ENCODE data around the gene TNIP2.

TNIP2 gene

GRCh38 chr4:2798399-2799223 is 42.5 kb upstream of the TNIP2 start (continued):
- TF ChIP-seq GLIS2 (tag by site-specific recombination; IDR thresholded peaks at IDR 0.05) (0 out of 2 replicates have a peak, but pooled peaks have one; percentile 12), EGR2 (tag by site-specific recombination; IDR thresholded peaks at IDR 0.05; ENCODE audit: low read depth) (peak; percentile 20; the same call in 1 of the 2 replicates), KLF8 (tag by site-specific recombination; IDR thresholded peaks at IDR 0.05) (peak; percentile 13; the same call in 1 of the 2 replicates), ZNF510 (tag by site-specific recombination; IDR thresholded peaks at IDR 0.05; ENCODE audit: insufficient replicate concordance) (no peak)

- Histone ChIP-seq H3K4me3 (ENCODE audit: low read depth, low read length) (no peak overlapping the region), H3K9me3 (ENCODE audit: control insufficient read depth, insufficient read depth, low read depth, low read length) (no peaks in the 10 kb centered on the region), H3K27ac (ENCODE audit: extremely low read depth, low read depth, low read length) (no peak overlapping the region), H3K4me1 (ENCODE audit: control insufficient read depth, insufficient read depth, low read length) (no peaks in the 10 kb centered on the region), H3K36me3 (ENCODE audit: control insufficient read depth in 2 of 2, insufficient read depth in 1 of 2, low read length in 2 of 2) (no peaks in the 10 kb centered on the region)
- TF ChIP-seq ZFP41 (tag by site-specific recombination; IDR thresholded peaks at IDR 0.05; ENCODE audit: borderline replicate concordance) (no peak), ZNF600 (tag by site-specific recombination; IDR thresholded peaks at IDR 0.05) (0 out of 2 replicates have a peak, but pooled peaks have one; percentile 13)
- POLR2A ChIA-PET = no interaction called here
- CTCF ChIA-PET = no interaction called here
Measured at GRCh38 chr4:2797545-2798305, 41.6 kb upstream of the TNIP2 start.

- no peak overlapping the region for H3K27ac ChIP-seq (ENCODE audit: extremely low read depth, low read depth, low read length)
Measured at GRCh38 chr4:2796849-2797544, 40.9 kb upstream of the TNIP2 start.

GRCh38 chr4:2795893-2796848 is 40.0 kb upstream of the TNIP2 start:
- H3K4me1 ChIP-seq (ENCODE audit: control insufficient read depth, insufficient read depth, low read length) = no peaks in the 10 kb centered on the region
- POLR2A ChIA-PET = no interaction called here

More at GRCh38 chr4:2796849-2797544, 40.9 kb upstream of the TNIP2 start:
- POLR2A ChIA-PET = no interaction called here
- H3K36me3 ChIP-seq (ENCODE audit: control insufficient read depth in 2 of 2, insufficient read depth in 1 of 2, low read length in 2 of 2) = no peaks in the 10 kb centered on the region
- no peaks in the 10 kb centered on the region for H3K9me3 ChIP-seq (ENCODE audit: control insufficient read depth, insufficient read depth, low read depth, low read length)
- CTCF ChIA-PET = no interaction called here
- TF ChIP-seq ZBTB8A (tag by site-specific recombination; IDR thresholded peaks at IDR 0.05) = peak; percentile 16; the same call in 1 of the 2 replicates
- no peak for TF ChIP-seq ZNF169 (tag by site-specific recombination; IDR thresholded peaks at IDR 0.05)
- no peaks in the 10 kb centered on the region for H3K4me1 ChIP-seq (ENCODE audit: control insufficient read depth, insufficient read depth, low read length)
- H3K4me3 ChIP-seq (ENCODE audit: low read depth, low read length) = no peak overlapping the region

GRCh38 chr4:2795300-2795892 is 39.3 kb upstream of the TNIP2 start:
- POLR2A ChIA-PET = no interaction called here
- no peak overlapping the region for H3K27ac ChIP-seq (ENCODE audit: extremely low read depth, low read depth, low read length)
- TF ChIP-seq ZFP37 (tag by site-specific recombination; IDR thresholded peaks at IDR 0.05) (no peak), ZNF221 (tag by site-specific recombination; IDR thresholded peaks at IDR 0.05; ENCODE audit: borderline replicate concordance) (no peak), ZNF530 (tag by site-specific recombination; IDR thresholded peaks at IDR 0.05; ENCODE audit: low read depth) (no peak), ZNF174 (tag by site-specific recombination; IDR thresholded peaks at IDR 0.05) (no peak), PATZ1 (tag by site-specific recombination; IDR thresholded peaks at IDR 0.05) (no peak), KLF16 (tag by site-specific recombination; IDR thresholded peaks at IDR 0.05) (no peak), ZBTB10 (tag by site-specific recombination; IDR thresholded peaks at IDR 0.05) (no peak)

More at GRCh38 chr4:2795893-2796848, 40.0 kb upstream of the TNIP2 start:
- H3K36me3 ChIP-seq (ENCODE audit: control insufficient read depth in 2 of 2, insufficient read depth in 1 of 2, low read length in 2 of 2) = no peaks in the 10 kb centered on the region
- no peak overlapping the region for H3K4me3 ChIP-seq (ENCODE audit: low read depth, low read length)
- H3K9me3 ChIP-seq (ENCODE audit: control insufficient read depth, insufficient read depth, low read depth, low read length) = no peaks in the 10 kb centered on the region
- no peak for TF ChIP-seq HOXA7 (CRISPR knock-in tag; IDR thresholded peaks at IDR 0.05; ENCODE audit: borderline replicate concordance)
- peak; percentile 76 for TF ChIP-seq ZIC2 (tag by site-specific recombination; IDR thresholded peaks at IDR 0.05)
- 0 out of 2 replicates have a peak, but pooled peaks have one; percentile 28 for TF ChIP-seq ZNF223 (tag by site-specific recombination; IDR thresholded peaks at IDR 0.05)
- CTCF ChIA-PET = no interaction called here
- no peak overlapping the region for H3K27ac ChIP-seq (ENCODE audit: extremely low read depth, low read depth, low read length)

More at GRCh38 chr4:2795300-2795892, 39.3 kb upstream of the TNIP2 start:
- CTCF ChIA-PET = no interaction called here
- Histone ChIP-seq H3K4me3 (ENCODE audit: low read depth, low read length) (no peak overlapping the region), H3K4me1 (ENCODE audit: control insufficient read depth, insufficient read depth, low read length) (no peaks in the 10 kb centered on the region), H3K9me3 (ENCODE audit: control insufficient read depth, insufficient read depth, low read depth, low read length) (no peaks in the 10 kb centered on the region), H3K36me3 (ENCODE audit: control insufficient read depth in 2 of 2, insufficient read depth in 1 of 2, low read length in 2 of 2) (no peaks in the 10 kb centered on the region)
